H1 (cell line): ENCODE measurements around the gene HMOX2. TPM values are rescaled to one million over a fixed set of nuclear protein-coding genes. Genes with fewer than 3 reads are reported as not detected.
A peak's percentile ranks its signal among the peaks of the same experiment; 100 is the strongest.

ENCODE experiments used
- CTCF ChIA-PET: fragments of 300-600 bp; sonication (Branson Sonifier 250); formaldehyde crosslinking; loops from one replicate; lab custom pipeline; 2021; ENCODE audit not compliant: partially characterized antibody; lab: Charles Lee
- POLR2A ChIA-PET: fragments of 300-600 bp; sonication (Branson Sonifier 250); formaldehyde crosslinking; loops from one replicate; lab custom pipeline; 2021; ENCODE audit warnings: inconsistent platforms; ENCODE audit not compliant: partially characterized antibody; lab: Charles Lee
- DNase-seq, 2 experiments: peaks; one replicate each; pipeline versions ENCODE4 v3.0.0 to v3.0.0-alpha.2; 2010 to 2022; ENCODE audit warnings: low spot score in 2 of 2, low read depth in 1 of 2, mixed read lengths in 1 of 2
- FAIRE-seq: peaks from 2 replicates; lab custom pipeline; 2011; peaks lifted over from hg19 to GRCh38; lab: Jason Lieb, UNC
- H2AFZ ChIP-seq: 2 replicates; pipeline ENCODE4 v1.8.1; 2012; ENCODE audit warnings: low read length, inconsistent platforms
- H2AK5ac ChIP-seq: 2 replicates; pipeline ENCODE4 v1.6.1; 2013; ENCODE audit warnings: low read depth, low read length
- H2BK120ac ChIP-seq: replicated peaks from 2 replicates; pipeline ENCODE3; 2013; ENCODE audit warnings: low read depth, low read length, inconsistent platforms
- H2BK12ac ChIP-seq: 2 replicates; pipeline ENCODE4 v1.6.1; 2013; ENCODE audit warnings: low read depth, low read length
- H2BK15ac ChIP-seq: 2 replicates; pipeline ENCODE4 v1.6.1; 2013; ENCODE audit warnings: low read length
- H2BK20ac ChIP-seq: 2 replicates; pipeline ENCODE4 v1.6.1; 2013; ENCODE audit warnings: low read length
- H2BK5ac ChIP-seq: 2 replicates; pipeline ENCODE4 v1.6.1; 2013; ENCODE audit warnings: low read depth, low read length
- H3K14ac ChIP-seq: 2 replicates; pipeline ENCODE4 v1.6.1; 2013; ENCODE audit warnings: inconsistent platforms; ENCODE audit not compliant: insufficient read length
- H3K18ac ChIP-seq: 2 replicates; pipeline ENCODE4 v1.6.1; 2013; ENCODE audit warnings: low read length; ENCODE audit errors: extremely low read depth
- H3K23ac ChIP-seq: 2 replicates; pipeline ENCODE4 v1.6.1; 2013; ENCODE audit warnings: inconsistent platforms; ENCODE audit not compliant: insufficient read length
- H3K23me2 ChIP-seq: 2 replicates; pipeline ENCODE4 v1.6.1; 2013; ENCODE audit warnings: low read depth, low read length
- H3K27ac ChIP-seq: 2 replicates; pipeline ENCODE4 v1.6.1; 2011; ENCODE audit warnings: low read depth, low read length, inconsistent platforms
- H3K27me3 ChIP-seq, 4 experiments: replicated peaks in 1 of 4; 1 replicate in 1 of 4; 2 replicates in 3 of 4; pipeline versions ENCODE4 v1.6.1 to v1.8.1; 2011 to 2013; ENCODE audit warnings: low read length in 3 of 4, mild to moderate bottlenecking in 3 of 4, inconsistent platforms in 2 of 4, mixed read lengths in 2 of 4, moderate library complexity in 1 of 4; ENCODE audit not compliant: control insufficient read depth in 3 of 4, insufficient read depth in 3 of 4; ENCODE audit errors: extremely low read depth in 1 of 4
- H3K36me3 ChIP-seq, 4 experiments: 2 replicates each; pipeline versions ENCODE4 v1.6.1 to v1.8.1; 2011 to 2013; ENCODE audit warnings: mild to moderate bottlenecking in 4 of 4, low read length in 3 of 4, moderate library complexity in 2 of 4, control low read depth in 1 of 4, inconsistent platforms in 1 of 4; ENCODE audit not compliant: insufficient read depth in 4 of 4, control insufficient read depth in 2 of 4
- H3K4ac ChIP-seq: replicated peaks from 2 replicates; pipeline ENCODE3; 2013; ENCODE audit warnings: low read length, low read depth, mixed read lengths, inconsistent platforms; ENCODE audit not compliant: insufficient read length
- H3K4me1 ChIP-seq, 4 experiments: replicated peaks in 1 of 4; 1 replicate in 1 of 4; 2 replicates in 3 of 4; pipeline versions ENCODE4 v1.6.1 to v1.8.1; 2011 to 2013; ENCODE audit warnings: low read length in 3 of 4, inconsistent platforms in 2 of 4, mixed read lengths in 1 of 4; ENCODE audit not compliant: insufficient read depth in 4 of 4, control insufficient read depth in 3 of 4
- H3K4me2 ChIP-seq, 2 experiments: 2 replicates each; pipeline versions ENCODE4 v1.6.1 to v1.8.1; 2011 to 2013; ENCODE audit warnings: low read depth in 2 of 2, low read length in 2 of 2, control low read depth in 1 of 2, inconsistent platforms in 1 of 2, mild to moderate bottlenecking in 1 of 2; ENCODE audit not compliant: insufficient read depth in 1 of 2
- H3K4me3 ChIP-seq, 4 experiments: fragments of 200-600, 300-600 bp in 1 of 4; sonication (generic), shearing (Covaris generic), sonication (Bioruptor Twin) in 1 of 4; 2 replicates each; pipeline versions ENCODE4 v1.5.1 to v1.8.1; 2011 to 2016; ENCODE audit warnings: low read length in 4 of 4, low read depth in 3 of 4, control low read depth in 2 of 4, inconsistent platforms in 2 of 4, mild to moderate bottlenecking in 2 of 4, mixed read lengths in 1 of 4, moderate library complexity in 1 of 4; ENCODE audit not compliant: insufficient read depth in 2 of 4; ENCODE audit errors: extremely low read depth in 1 of 4
- H3K56ac ChIP-seq: replicated peaks from 2 replicates; pipeline ENCODE3; 2013; ENCODE audit warnings: low read depth, mild to moderate bottlenecking, mixed read lengths, low read length, inconsistent platforms; ENCODE audit not compliant: insufficient read length
- H3K79me1 ChIP-seq: 2 replicates; pipeline ENCODE4 v1.6.1; 2013; ENCODE audit warnings: low read depth, low read length, control low read depth
- H3K79me2 ChIP-seq, 2 experiments: 2 replicates each; pipeline versions ENCODE4 v1.6.1 to v1.8.1; 2012 to 2013; ENCODE audit warnings: low read length in 2 of 2, mild to moderate bottlenecking in 2 of 2, inconsistent platforms in 1 of 2; ENCODE audit not compliant: insufficient read depth in 2 of 2, control insufficient read depth in 1 of 2
- H3K9ac ChIP-seq, 4 experiments: replicated peaks in 1 of 4; 1 replicate in 1 of 4; 2 replicates in 3 of 4; pipeline versions ENCODE4 v1.6.1 to v1.8.1; 2011 to 2013; ENCODE audit warnings: low read depth in 3 of 4, low read length in 3 of 4, control low read depth in 2 of 4, mild to moderate bottlenecking in 2 of 4, moderate library complexity in 2 of 4, inconsistent platforms in 1 of 4; ENCODE audit errors: extremely low read depth in 1 of 4
- H3K9me3 ChIP-seq, 2 experiments: 2 replicates each; pipeline versions ENCODE4 v1.6.1 to v1.8.1; 2012 to 2013; ENCODE audit warnings: mild to moderate bottlenecking in 2 of 2, moderate library complexity in 2 of 2, control low read depth in 1 of 2, inconsistent platforms in 1 of 2, low read depth in 1 of 2, low read length in 1 of 2, mixed read lengths in 1 of 2; ENCODE audit not compliant: insufficient read depth in 2 of 2
- H4K20me1 ChIP-seq, 2 experiments: replicated peaks in 1 of 2; 2 replicates each; pipeline versions ENCODE3 to v1.8.1; 2011 to 2013; ENCODE audit warnings: inconsistent platforms in 2 of 2, low read length in 2 of 2, mild to moderate bottlenecking in 1 of 2; ENCODE audit not compliant: insufficient read depth in 2 of 2, control insufficient read depth in 1 of 2
- H4K5ac ChIP-seq: 2 replicates; pipeline ENCODE4 v1.6.1; 2013; ENCODE audit warnings: low read length, low read depth, mixed read lengths, inconsistent platforms; ENCODE audit not compliant: insufficient read length
- H4K8ac ChIP-seq: 2 replicates; pipeline ENCODE4 v1.8.0; 2013; ENCODE audit warnings: mild to moderate bottlenecking, moderate library complexity, low read length, inconsistent platforms; ENCODE audit not compliant: insufficient read depth; ENCODE audit errors: extremely low read depth
- H4K91ac ChIP-seq: replicated peaks from 2 replicates; pipeline ENCODE3; 2013; ENCODE audit warnings: low read length, mixed read lengths, inconsistent platforms; ENCODE audit not compliant: insufficient read length
- KDM4A ChIP-seq: IDR thresholded peaks from one replicate; pipeline ENCODE4 v1.7.1; 2012; ENCODE audit warnings: low read depth, mild to moderate bottlenecking, moderate library complexity, low read length, inconsistent platforms; ENCODE audit not compliant: severe bottlenecking
- WGBS, 2 experiments: shearing (Covaris generic) in 1 of 2; methylation state at CpG; one replicate each; pipeline versions ENCODE4 v1.1.6 to v1.1.7; 2013 to 2015; ENCODE audit warnings: low lambda C conversion rate in 2 of 2, mixed read lengths in 2 of 2, inconsistent platforms in 1 of 2, low coverage in 1 of 2, missing lambda C conversion rate in 1 of 2; ENCODE audit not compliant: insufficient replicate concordance in 2 of 2, insufficient coverage in 1 of 2, insufficient read length in 1 of 2; ENCODE audit errors: extremely low coverage in 1 of 2, missing lambda C conversion rate in 1 of 2; 5-methylcytosine and 5-hydroxymethylcytosine counted together
- polyA plus RNA-seq, 7 experiments: library from polyadenylated mRNA; depleted of rRNA in 3 of 7; stranded (reverse) in 5 of 7; unstranded in 2 of 7; fragments of >200 nt in 5 of 7; fragments of 200-250 nt in 2 of 7; gene quantifications; 1 replicate in 5 of 7; 2 replicates in 1 of 7; 4 replicates in 1 of 7; pipeline versions ENCODE4 v1.2.1 to v1.2.3, GENCODE V29; 2011 to 2013; ENCODE audit warnings: missing spikeins in 2 of 7, mixed read lengths in 2 of 7
- total RNA-seq: library from RNA; stranded (reverse); fragmentation: NEBNext Ultra II Directional; extraction: Animal tissue kit (Norgen Biotek cat#: 25700); gene quantifications from 2 replicates; pipeline ENCODE4 v1.2.1, GENCODE V29; 2021

Gene HMOX2
- total and polyA plus RNA-seq, 2 of the 8 experiments (the other 6 are each of a cell fraction or from before 2014, with no cell fraction given), result 36.5 to 48.4 TPM

DNA sequence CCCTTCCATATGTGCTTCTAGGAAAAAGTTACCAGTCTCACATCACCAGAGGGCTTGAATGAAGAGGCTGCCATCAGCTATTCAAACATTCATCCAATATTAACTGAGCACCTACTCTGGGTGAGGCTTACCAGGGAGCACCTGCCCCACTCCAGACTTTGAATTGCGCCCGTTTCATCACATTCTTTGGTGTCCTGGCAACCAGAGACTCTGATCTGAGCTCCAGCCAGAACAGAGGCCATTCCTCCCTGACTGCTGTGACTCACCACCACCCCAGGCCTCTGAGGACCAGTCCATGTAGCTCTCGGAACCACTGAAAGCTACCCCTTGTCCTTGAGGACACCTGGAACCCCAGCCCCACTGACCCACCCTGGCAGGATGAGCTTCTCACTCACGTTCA lies 79.9 kb downstream of the HMOX2 start, which contains the start of gene C16orf96:
TSS of gene C16orf96 (plus strand) at position 229 of the 400 bp plus-strand sequence. CDS start at position 379, 150 bp downstream.
- no peak within 1 kb of the TSS for H2BK5ac ChIP-seq

More for the DNA sequence above, 79.9 kb downstream of the HMOX2 start, which contains the start of gene C16orf96:
- Histone ChIP-seq H3K23ac (no peak within 1 kb of the TSS), H3K4ac (no peak within 1 kb of the TSS), H3K18ac (peak within 1 kb of the TSS; percentile 32), H3K9me3 (no peaks in the 10 kb centered on the region), H2AFZ (no peak within 1 kb of the TSS), H3K4me3 (no peak within 1 kb of the TSS; a peak in 1 of 8 replicates), H3K4me2 (no peak within 1 kb of the TSS), H2BK20ac (peak within 1 kb of the TSS; percentile 18; the same call in 1 of the 2 replicates), H3K79me2 (no peaks in the 10 kb centered on the region), H2AK5ac (peak within 1 kb of the TSS; percentile 90), H3K27me3 (no peaks in the 10 kb centered on the region), H3K36me3 (no peaks in the 10 kb centered on the region), H3K56ac (no peak within 1 kb of the TSS), H4K91ac (no peak within 1 kb of the TSS), H3K9ac (no peak within 1 kb of the TSS), H4K8ac (no peak within 1 kb of the TSS), H4K20me1 (peaks cover 0 to 2% of the 10 kb centered on the region in 2 experiments), H2BK15ac (0 out of 2 replicates have a peak within 1 kb of the TSS, but pooled peaks have one; percentile 5), H4K5ac (no peak within 1 kb of the TSS), H3K14ac (no peak within 1 kb of the TSS), H2BK12ac (no peak within 1 kb of the TSS), H3K23me2 (no peaks in the 10 kb centered on the region), H3K4me1 (peaks cover 0 to 3% (median under 1%) of the 10 kb centered on the region in 4 experiments; a peak in 2 of 7 replicates), H2BK120ac (no peak within 1 kb of the TSS), H3K79me1 (no peaks in the 10 kb centered on the region), H3K27ac (no peak within 1 kb of the TSS)
- ChIA-PET POLR2A (interaction anchor here (1.3 to 1.7 kb wide), 7 partner anchors 9 to 98 kb away, joined by 3 to 9 read pairs (median 4); no protein-coding TSS in a partner anchor), CTCF (interaction anchor here (0.6 to 40.7 kb wide), 8 partner anchors 8 to 94 kb away, joined by 3 to 968 read pairs (median 4); no protein-coding TSS in a partner anchor)
- WGBS, 2 experiments, result 85% methylated on average over 4 of the region's 4 CpGs; no CpG with 5 or more reads in 1 of the 2 experiments
- TF ChIP-seq KDM4A, result no peak
- no peak for FAIRE-seq
- DNase-seq, result no peak
